ENCODE measurements around the gene NF2. TPM values are rescaled to one million over a fixed set of nuclear protein-coding genes. Genes with fewer than 3 reads are reported as not detected.

The NF2 gene
- total RNA-seq, 1 experiment from 2014 or later = 190 TPM

GRCh38 chr22:29732883-29733282, 129.4 kb downstream of the NF2 start:
- ChIA-PET CTCF (no interaction called here), POLR2A (no interaction called here)
- BruUV-seq (replicated peaks) = no TSS peak
- no peaks in the 10 kb centered on the region for H3K9me3 ChIP-seq (ENCODE audit: control insufficient read depth, insufficient read depth, low read depth, low read length)
- H3K27ac ChIP-seq (ENCODE audit: low read length) = no peak overlapping the region
- DNase-seq (ENCODE audit: low read depth, low spot score) (no peak), ATAC-seq (no peak)
- no peaks in the 10 kb centered on the region for H3K27me3 ChIP-seq (ENCODE audit: control insufficient read depth, insufficient read depth, low read length)
- intact Hi-C loops (cut with micrococcal nuclease; ENCODE audit: unreplicated experiment) = no loop called here
- TF ChIP-seq CTCF (IDR thresholded peaks at IDR 0.05) (no peak), REST (IDR thresholded peaks at IDR 0.05; ENCODE audit: insufficient read depth in 1 of 2, low read depth in 2 of 2, low read length in 1 of 2) (no peak), TCF7L2 (IDR thresholded peaks at IDR 0.05; ENCODE audit: low read depth, low read length) (no peak), SIN3A (IDR thresholded peaks at IDR 0.05; ENCODE audit: borderline replicate concordance, insufficient read depth, low read depth, low read length) (no peak), POLR2AphosphoS5 (IDR thresholded peaks at IDR 0.05; ENCODE audit: low read depth, low read length) (no peak)
- in situ Hi-C loops (cut with HindIII; ENCODE audit: low pct_unique_long_range_greater_than_20kb, low sequenced_read_pairs) = no loop called here
- no peak overlapping the region for H3K4me3 ChIP-seq (ENCODE audit: low read depth in 2 of 2, low read length in 2 of 2)
- peaks cover 2% of the 10 kb centered on the region; the same call in 1 of the 2 replicates for H3K4me1 ChIP-seq (ENCODE audit: control insufficient read depth, insufficient read depth, low read length)
- no peaks in the 10 kb centered on the region for H3K36me3 ChIP-seq (ENCODE audit: control insufficient read depth, insufficient read depth, low read length)

- ATAC-seq = no peak
- Histone ChIP-seq H3K9me3 (ENCODE audit: control insufficient read depth, insufficient read depth, low read depth, low read length) (no peaks in the 10 kb centered on the region), H3K27me3 (ENCODE audit: control insufficient read depth, insufficient read depth, low read length) (no peaks in the 10 kb centered on the region), H3K27ac (ENCODE audit: low read length) (no peak overlapping the region), H3K36me3 (ENCODE audit: control insufficient read depth, insufficient read depth, low read length) (no peaks in the 10 kb centered on the region), H3K4me3 (ENCODE audit: low read depth in 2 of 2, low read length in 2 of 2) (no peak overlapping the region), H3K4me1 (ENCODE audit: control insufficient read depth, insufficient read depth, low read length) (peaks cover 2% of the 10 kb centered on the region; the same call in 1 of the 2 replicates)
- intact Hi-C loops (cut with micrococcal nuclease; ENCODE audit: unreplicated experiment) = no loop called here
- TF ChIP-seq REST (IDR thresholded peaks at IDR 0.05; ENCODE audit: insufficient read depth in 1 of 2, low read depth in 2 of 2, low read length in 1 of 2) (no peak), POLR2AphosphoS5 (IDR thresholded peaks at IDR 0.05; ENCODE audit: low read depth, low read length) (no peak), TCF7L2 (IDR thresholded peaks at IDR 0.05; ENCODE audit: low read depth, low read length) (no peak), SIN3A (IDR thresholded peaks at IDR 0.05; ENCODE audit: borderline replicate concordance, insufficient read depth, low read depth, low read length) (no peak), CTCF (IDR thresholded peaks at IDR 0.05) (no peak)
- DNase-seq (ENCODE audit: low read depth, low spot score) = no peak
- in situ Hi-C loops (cut with HindIII; ENCODE audit: low pct_unique_long_range_greater_than_20kb, low sequenced_read_pairs) = no loop called here
- no TSS peak for BruUV-seq (replicated peaks)
- POLR2A ChIA-PET = no interaction called here
- CTCF ChIA-PET = no interaction called here
Observed at GRCh38 chr22:29733362-29734201, 130.1 kb downstream of the NF2 start.
